Measurements from ENCODE around the gene KYNU.
"Not testable (repeated sequence)": the region's sequence is repeated elsewhere in the genome, so short reads cannot be mapped to it uniquely, and the experiment has no call there.

The KYNU gene

GRCh38 chr2:143089520-143089919 lies 212.1 kb downstream of the KYNU start:
- not testable (repeated sequence) for DNase-seq (ENCODE audit: low spot score)

All from D341Med (cell line).